Amniotic epithelial cell (primary cell): ENCODE results near the gene LBH.

Experiments
- DNase-seq: peaks from one replicate; pipeline ENCODE4 v3.0.0-alpha.2; 2010; ENCODE audit warnings: low read depth

The LBH gene

GRCh38 chr2:30217644-30218337 lies 13.5 kb upstream of the LBH start:
- no peak for DNase-seq

GRCh38 chr2:30218338-30218713 lies 13.0 kb upstream of the LBH start:
- DNase-seq: no peak

- no peak for DNase-seq
Measured at GRCh38 chr2:30218814-30219213, 12.5 kb upstream of the LBH start.

GRCh38 chr2:30219886-30220875 lies 11.2 kb upstream of the LBH start:
- DNase-seq: no peak

GRCh38 chr2:30221531-30221930 lies 9.8 kb upstream of the LBH start:
- DNase-seq: no peak

DNA sequence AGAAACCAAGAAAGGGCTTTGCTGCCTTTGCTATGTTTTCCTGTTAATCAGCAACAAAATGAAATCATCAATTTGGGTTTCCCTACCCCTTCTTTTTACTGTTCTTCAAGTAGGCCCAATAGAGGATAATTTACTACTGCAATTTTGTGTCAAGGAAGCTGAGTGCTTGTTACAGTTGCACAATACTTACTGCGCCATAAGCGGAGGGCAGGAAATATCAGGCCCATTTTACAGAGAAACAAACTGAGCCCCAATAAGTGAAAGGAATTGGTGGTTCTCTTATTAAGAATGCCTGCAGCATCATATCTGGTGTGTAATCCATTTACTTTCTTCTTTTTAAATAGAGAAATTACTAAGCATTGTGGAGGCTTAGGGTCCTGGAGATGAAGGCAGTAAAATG lies 9.3 kb upstream of the LBH start:
- DNase-seq: no peak

DNA sequence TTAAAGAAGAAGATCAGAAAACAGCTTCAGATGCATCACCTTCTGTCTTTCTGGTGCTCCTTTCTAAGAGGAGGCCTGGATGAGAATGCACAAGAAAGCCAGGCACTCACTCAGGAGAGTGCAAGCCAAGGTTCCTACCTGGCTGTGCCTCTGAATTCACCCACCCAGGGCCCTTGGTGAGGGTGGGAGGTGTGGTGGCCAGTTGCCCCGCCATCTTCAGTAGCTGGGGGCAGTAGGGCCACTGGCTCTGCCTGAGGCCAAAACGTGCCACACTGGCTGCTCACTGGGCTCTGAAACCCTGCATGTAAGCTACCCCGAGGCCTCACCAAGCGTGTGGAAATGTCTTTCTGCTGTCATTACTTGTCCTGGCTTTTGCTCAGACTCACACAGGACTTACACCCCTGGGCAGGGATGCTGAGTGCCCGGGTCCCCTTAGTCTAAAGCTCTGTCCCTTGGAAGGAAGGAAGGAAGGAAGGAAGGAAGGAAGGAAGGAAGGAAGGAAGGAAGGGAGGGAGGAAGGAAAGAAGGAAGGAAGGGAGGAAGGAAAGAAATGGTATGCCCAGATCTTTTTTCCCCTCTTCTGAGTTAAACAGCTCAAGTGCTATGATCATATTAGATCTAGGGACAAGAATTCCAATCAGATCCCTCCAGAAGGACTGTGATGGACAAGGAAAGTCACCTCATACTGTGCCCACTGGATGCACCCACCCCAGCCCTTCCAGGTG lies 8.5 kb upstream of the LBH start:
- DNase-seq: no peak

DNA sequence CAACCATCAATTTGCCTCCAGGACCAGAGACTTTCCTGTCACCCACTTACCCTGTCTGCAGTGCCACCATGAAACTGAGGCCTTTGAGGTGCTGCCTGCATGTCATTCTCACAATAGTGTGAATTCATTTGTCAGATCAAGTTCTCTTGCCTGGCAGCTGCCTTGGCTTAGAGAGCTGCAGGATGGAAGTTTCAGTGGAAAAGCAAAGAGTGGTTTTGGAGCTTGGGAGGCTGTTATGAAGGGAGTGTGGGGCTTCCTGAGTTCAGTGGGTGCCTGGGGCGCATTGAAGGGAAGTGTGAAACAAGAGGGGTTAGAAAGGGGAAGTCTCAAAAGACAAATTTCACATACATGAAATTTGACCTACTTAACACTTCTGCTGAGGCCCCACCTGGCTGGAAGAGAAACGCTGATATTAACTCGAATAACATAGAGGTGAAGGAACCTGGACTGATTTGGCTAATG lies 7.9 kb upstream of the LBH start:
- DNase-seq: no peak

- DNase-seq: no peak
Measured at GRCh38 chr2:30224151-30224550, 7.2 kb upstream of the LBH start.

- peak; percentile 54 for DNase-seq
Measured at GRCh38 chr2:30225131-30225762, 6.1 kb upstream of the LBH start.

GRCh38 chr2:30226144-30227032 lies 4.9 kb upstream of the LBH start:
- DNase-seq: no peak

GRCh38 chr2:30229596-30229995 lies 1.7 kb upstream of the LBH start:
- no peak for DNase-seq

DNA sequence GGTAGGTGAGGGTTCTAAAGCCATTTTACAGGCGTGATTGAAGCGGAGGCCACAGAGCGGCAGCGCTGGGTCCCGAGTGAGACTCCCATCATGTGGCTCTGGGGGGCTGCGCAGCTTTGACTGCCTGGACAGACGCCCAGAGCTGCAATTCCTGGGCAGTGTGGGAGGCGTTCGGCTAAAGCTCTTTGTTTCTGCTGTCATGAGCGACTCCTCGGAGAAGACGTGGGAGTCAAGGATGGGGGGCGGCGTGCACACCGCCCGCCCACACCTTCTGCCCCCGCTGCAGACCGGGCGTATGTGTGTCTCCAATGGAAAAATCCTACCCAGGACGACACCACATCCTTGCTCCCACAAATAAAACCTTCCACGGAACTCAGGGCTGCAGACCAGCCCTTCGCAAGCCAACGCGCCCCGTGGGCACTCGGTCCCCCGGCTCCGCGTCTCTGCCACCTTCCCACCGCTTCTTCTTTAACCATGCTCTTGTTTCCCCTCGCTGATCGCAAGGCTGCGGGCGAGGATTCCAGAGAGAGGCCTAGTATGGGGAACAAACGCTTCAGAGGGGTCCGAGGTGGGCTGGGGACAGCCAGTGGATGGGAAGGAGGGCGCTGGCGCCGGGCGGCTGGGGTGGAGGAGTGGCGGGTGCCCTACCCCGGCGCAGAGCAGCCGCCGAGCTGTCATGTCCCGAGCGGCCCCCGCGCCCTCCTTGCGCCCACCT lies 680 bp upstream of the LBH start:
- DNase-seq: peak; percentile 61

DNA sequence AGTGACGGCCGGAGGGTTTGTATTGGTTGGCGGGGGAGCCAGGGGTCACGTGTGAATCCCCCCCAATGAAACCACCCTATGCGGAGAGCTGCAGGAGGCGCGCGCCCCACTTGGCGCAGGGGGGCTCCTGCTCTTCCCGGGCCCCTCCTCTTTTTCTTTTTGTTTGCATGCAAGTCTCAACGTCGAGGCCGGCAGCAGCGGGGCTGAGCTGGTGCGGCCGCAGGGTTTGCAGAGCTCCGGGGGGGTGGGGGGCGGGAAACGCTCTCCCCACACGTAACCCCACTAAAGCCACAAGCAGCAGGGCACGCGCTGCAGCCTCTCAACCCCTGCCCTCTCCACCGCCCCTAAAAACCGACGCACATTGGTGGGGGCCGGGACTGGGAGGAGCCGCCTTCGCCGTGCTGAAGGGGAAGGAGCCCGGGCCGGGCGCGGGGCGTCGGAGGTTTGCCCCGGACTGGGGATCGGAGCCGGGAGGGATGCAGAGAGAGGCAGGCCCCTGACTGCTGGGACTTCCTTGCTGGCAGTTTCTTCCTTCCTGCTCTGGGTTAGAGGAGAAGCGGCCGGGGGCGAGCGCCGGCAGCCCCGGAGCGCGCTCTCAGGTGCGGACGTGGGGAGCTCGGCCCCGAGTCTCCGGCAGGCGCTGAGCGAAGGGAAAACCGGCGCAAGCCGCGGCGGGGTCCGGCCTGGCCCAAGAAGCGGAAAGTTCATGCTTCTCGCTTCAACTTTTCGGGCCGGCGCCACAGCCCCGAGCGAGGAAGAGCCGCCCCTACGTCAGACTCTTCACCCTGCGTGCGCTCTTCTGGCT lies 864 bp downstream of the LBH start:
- DNase-seq: no peak

DNA sequence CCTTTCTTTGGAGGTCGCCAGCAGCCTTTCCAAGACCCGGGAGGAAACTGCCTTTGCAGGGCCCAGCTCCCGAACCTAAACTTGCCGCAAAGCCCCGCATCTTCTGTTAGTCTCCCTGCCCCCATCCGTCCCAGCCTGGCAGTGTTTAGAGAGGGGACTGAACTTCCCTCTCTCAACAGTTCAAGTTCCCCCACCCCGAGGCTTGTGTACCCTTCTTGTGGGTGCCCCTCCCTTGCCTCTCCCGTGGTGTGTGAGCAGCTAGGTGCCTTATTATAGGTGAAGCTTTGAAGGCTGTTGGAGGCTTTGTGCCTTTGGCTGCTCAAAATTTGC lies 1.4 kb downstream of the LBH start:
- no peak for DNase-seq

DNA sequence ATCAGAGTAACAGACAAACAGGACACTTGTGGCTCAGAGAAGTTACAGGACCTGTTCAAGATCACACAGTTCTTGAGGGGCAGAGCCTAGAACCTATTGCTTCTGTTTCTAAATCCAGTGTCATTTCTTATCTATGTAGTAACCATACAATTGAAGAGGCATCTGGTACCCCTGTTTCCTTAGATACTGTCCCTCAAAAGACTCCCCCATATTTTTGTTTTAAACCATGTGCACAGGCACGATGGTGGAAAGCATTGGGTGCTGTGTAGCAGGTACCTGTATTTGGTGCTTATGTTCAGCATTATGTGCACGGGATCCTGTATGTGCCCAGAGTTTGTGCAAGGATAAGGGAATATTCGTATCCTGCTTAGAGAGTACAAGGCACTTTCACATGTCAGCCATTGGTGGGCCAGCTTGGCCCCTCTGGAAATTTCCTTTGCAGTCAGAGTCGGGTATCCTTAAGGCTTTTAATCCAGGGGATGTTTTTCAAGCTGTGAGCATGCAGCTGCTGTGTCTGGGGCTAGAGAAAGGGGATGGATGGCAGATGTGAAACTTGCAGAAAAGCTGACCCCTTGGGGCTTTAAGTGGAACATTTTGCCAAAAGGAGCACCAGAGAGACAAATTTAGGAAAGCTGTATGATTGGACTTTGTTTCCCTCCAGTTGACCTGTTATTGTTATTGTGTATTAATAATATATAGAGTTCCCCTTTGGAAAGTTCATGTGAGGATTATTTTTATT lies 2.1 kb downstream of the LBH start:
- DNase-seq: no peak

GRCh38 chr2:30234180-30234971 lies 3.0 kb downstream of the LBH start:
- DNase-seq: peak; percentile 76

GRCh38 chr2:30235008-30235655 lies 3.8 kb downstream of the LBH start:
- no peak for DNase-seq
